Heart left ventricle (tissue), 13 donors: ENCODE data around the gene RIPK3.

Experiments used
- POLR2A ChIP-seq, 2 donors: fragments of 450-650 bp; IDR thresholded peaks; one replicate each; pipeline ENCODE4 v1.6.1; 2017; ENCODE audit warnings: antibody characterized with exemption in 2 of 2, mild to moderate bottlenecking in 2 of 2, moderate library complexity in 2 of 2
- TF ChIP-seq, protein P1 (sequence below), 12 donors: fragments of 200-600 bp; sonication (generic) in 4 of 12; IDR thresholded peaks; one replicate each; pipeline versions ENCODE4 v1.5.0 to v1.8.0; 2018 to 2022; ENCODE audit warnings: antibody characterized with exemption in 12 of 12, mild to moderate bottlenecking in 5 of 12
- donor health status: ischemic (EF 13 %, LVEDD 7.1; RV severe dilation, severe dysfunction).
- donor health status: DM: no; HTN: yes; CAD: no.
- donor health status: DM: no; HTN: no; CAD: no.
- donor health status: ischemic (EF 25% LVEDD 6.9; RV normal size, moderate dysfunction).
- donor health status: ischemic (EF 25% LVEDD 5.7; RV mildly dilated, moderate dysfunction).
- donor health status: ischemic (EF 35%, LVEDD 5.7; RV mildly dilated, moderate dysfunction).
- donor health status: nonischemic (EF 11% LVEDD 7.7; RV severe dilation, severe dysfunction).
- donor health status: DM: yes; HTN: yes; CAD: no.
- donor health status: PGD.
- donor health status: ischemic (EF 29% LVEDD 5.4; RV normal size, mild dysfunction).
- donor health status: nonischemic (EF 23%, LVEDD 6.1; RV moderate dilation, normal function).

- TF ChIP-seq, protein P1, sequence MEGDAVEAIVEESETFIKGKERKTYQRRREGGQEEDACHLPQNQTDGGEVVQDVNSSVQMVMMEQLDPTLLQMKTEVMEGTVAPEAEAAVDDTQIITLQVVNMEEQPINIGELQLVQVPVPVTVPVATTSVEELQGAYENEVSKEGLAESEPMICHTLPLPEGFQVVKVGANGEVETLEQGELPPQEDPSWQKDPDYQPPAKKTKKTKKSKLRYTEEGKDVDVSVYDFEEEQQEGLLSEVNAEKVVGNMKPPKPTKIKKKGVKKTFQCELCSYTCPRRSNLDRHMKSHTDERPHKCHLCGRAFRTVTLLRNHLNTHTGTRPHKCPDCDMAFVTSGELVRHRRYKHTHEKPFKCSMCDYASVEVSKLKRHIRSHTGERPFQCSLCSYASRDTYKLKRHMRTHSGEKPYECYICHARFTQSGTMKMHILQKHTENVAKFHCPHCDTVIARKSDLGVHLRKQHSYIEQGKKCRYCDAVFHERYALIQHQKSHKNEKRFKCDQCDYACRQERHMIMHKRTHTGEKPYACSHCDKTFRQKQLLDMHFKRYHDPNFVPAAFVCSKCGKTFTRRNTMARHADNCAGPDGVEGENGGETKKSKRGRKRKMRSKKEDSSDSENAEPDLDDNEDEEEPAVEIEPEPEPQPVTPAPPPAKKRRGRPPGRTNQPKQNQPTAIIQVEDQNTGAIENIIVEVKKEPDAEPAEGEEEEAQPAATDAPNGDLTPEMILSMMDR (IDR thresholded peaks at IDR 0.05), result no peak
- TF ChIP-seq POLR2A (IDR thresholded peaks at IDR 0.05), result no peak
These were observed 47.2 kb upstream of the RIPK3 start for GRCh38 chr14:24387009-24387345.
